OCI-LY7 (cell line): ENCODE data around the gene SMAP2. TPM values are rescaled to one million over a fixed set of nuclear protein-coding genes. Genes with fewer than 3 reads are reported as not detected.

Experiments used
- BruUV-seq: library from RNA; stranded (reverse); fragments of 400-500 nt; replicated peaks from 2 replicates; lab custom pipeline; 2021; lab: Mats Ljungman, UMichigan
- CTCF ChIA-PET: fragments of 300-600 bp; sonication (Branson Sonifier 250); formaldehyde crosslinking; loops from one replicate; lab custom pipeline; 2022; ENCODE audit warnings: antibody characterized with exemption; ENCODE audit not compliant: unreplicated experiment; lab: Charles Lee
- POLR2A ChIA-PET: fragments of 300-600 bp; sonication (Branson Sonifier 250); formaldehyde crosslinking; loops from one replicate; lab custom pipeline; 2022; ENCODE audit warnings: antibody characterized with exemption; lab: Charles Lee
- DNase-seq: peaks from one replicate; pipeline ENCODE4 v3.0.0-alpha.2; 2015; ENCODE audit warnings: low spot score
- H2AFZ ChIP-seq: fragments of 200-600 bp; sonication (generic), shearing (Covaris generic); 2 replicates; pipeline ENCODE4 v1.6.1; 2014; ENCODE audit warnings: mild to moderate bottlenecking, antibody characterized with exemption, low read length, moderate library complexity
- H3K27ac ChIP-seq: fragments of 200-600 bp; sonication (generic); 2 replicates; pipeline ENCODE4 v1.5.1; 2014; ENCODE audit warnings: mixed run types, low read depth, mild to moderate bottlenecking, moderate library complexity, low read length, inconsistent platforms; ENCODE audit not compliant: poor library complexity, severe bottlenecking
- H3K36me3 ChIP-seq: fragments of 200-600 bp; sonication (generic); 2 replicates; pipeline ENCODE4 v1.6.1; 2014; ENCODE audit warnings: mild to moderate bottlenecking, antibody characterized with exemption, low read length, moderate library complexity, mixed read lengths; ENCODE audit not compliant: insufficient read depth
- H3K4me1 ChIP-seq: fragments of 200-600 bp; sonication (generic); 2 replicates; pipeline ENCODE4 v1.5.1; 2014; ENCODE audit warnings: mild to moderate bottlenecking, low read length; ENCODE audit not compliant: insufficient read depth, poor library complexity, severe bottlenecking
- H3K4me2 ChIP-seq: fragments of 200-600 bp; sonication (generic); 2 replicates; pipeline ENCODE4 v1.6.1; 2014; ENCODE audit warnings: mild to moderate bottlenecking, low read length
- H3K4me3 ChIP-seq: fragments of 200-600 bp; sonication (generic); 2 replicates; pipeline ENCODE4 v1.5.1; 2014; ENCODE audit warnings: mild to moderate bottlenecking, low read depth, low read length; ENCODE audit not compliant: poor library complexity, severe bottlenecking
- H3K79me2 ChIP-seq: fragments of 200-600 bp; sonication (generic); 2 replicates; pipeline ENCODE4 v1.6.1; 2016; ENCODE audit warnings: low read depth, mild to moderate bottlenecking, low read length, moderate library complexity, mixed read lengths; ENCODE audit not compliant: insufficient read depth
- H3K9me2 ChIP-seq: fragments of 200-600 bp; sonication (generic); 2 replicates; pipeline ENCODE4 v1.6.1; 2016; ENCODE audit warnings: mild to moderate bottlenecking, low read length, mixed read lengths; ENCODE audit not compliant: insufficient read depth
- H3K9me3 ChIP-seq: fragments of 200-600 bp; sonication (generic); 2 replicates; pipeline ENCODE4 v1.6.1; 2014; ENCODE audit warnings: mild to moderate bottlenecking, mixed run types, low read length, mixed read lengths
- H4K20me1 ChIP-seq: fragments of 200-600 bp; sonication (generic); 2 replicates; pipeline ENCODE4 v1.6.1; 2014; ENCODE audit warnings: mild to moderate bottlenecking, antibody characterized with exemption, low read length, moderate library complexity, mixed read lengths; ENCODE audit not compliant: insufficient read depth
- CTCF ChIP-seq: fragments of 200-600 bp; sonication (generic); conservative IDR thresholded peaks from 2 replicates; pipeline ENCODE4 v1.5.1; 2014; ENCODE audit warnings: mild to moderate bottlenecking, antibody characterized with exemption, low read length, moderate library complexity, mixed read lengths
- EZH2phosphoT487 ChIP-seq: fragments of 200-600 bp; sonication (generic); IDR thresholded peaks from 2 replicates; pipeline ENCODE4 v1.6.1; 2018; ENCODE audit warnings: low read depth, borderline replicate concordance, mild to moderate bottlenecking, mixed run types, antibody characterized with exemption, low read length, moderate library complexity, mixed read lengths
- intact Hi-C: fragments of 100-400 bp; cut with micrococcal nuclease; formaldehyde crosslinking; loops from one replicate; pipeline ENCODE4 v1.10.0; 2022; ENCODE audit not compliant: unreplicated experiment
- total RNA-seq, 2 experiments: library from RNA; depleted of rRNA in 1 of 2; stranded (reverse); fragments of >200 nt in 1 of 2; shearing (Covaris generic) in 1 of 2; gene quantifications; 2 replicates each; pipeline ENCODE4 v1.2.3, GENCODE V29; 2014 to 2022

The SMAP2 gene
- total RNA-seq, 2 experiments from 2014 or later: 50.3 to 105 TPM

GRCh38 chr1:40439247-40439646, 65.7 kb downstream of the SMAP2 start:
- no peak overlapping the region for H2AFZ ChIP-seq
- H3K4me3 ChIP-seq: no peak overlapping the region
- H3K79me2 ChIP-seq: no peaks in the 10 kb centered on the region
- no peak overlapping the region for H3K4me2 ChIP-seq
- no peaks in the 10 kb centered on the region for H3K9me3 ChIP-seq
- no peak for DNase-seq
- ChIA-PET POLR2A (interaction anchor here (1.3 kb wide), 1 partner anchor 11 kb away, joined by 3 read pairs; the partner anchor contains the start of gene ZFP69B), CTCF (interaction anchor here (0.6 to 1.3 kb wide), 2 partner anchors 125 to 286 kb away, joined by 3 read pairs; no protein-coding TSS in a partner anchor)
- no peaks in the 10 kb centered on the region for H3K4me1 ChIP-seq
- no peaks in the 10 kb centered on the region; the same call in 1 of the 2 replicates for H3K36me3 ChIP-seq
- no TSS peak for BruUV-seq
- intact Hi-C loops: loop anchor here (10.0 kb wide), 1 partner anchor 294 kb away; no protein-coding TSS in a partner anchor
- H4K20me1 ChIP-seq: no peaks in the 10 kb centered on the region
- no peaks in the 10 kb centered on the region for H3K9me2 ChIP-seq
- TF ChIP-seq CTCF (no peak), EZH2phosphoT487 (no peak)
- H3K27ac ChIP-seq: no peak overlapping the region

GRCh38 chr1:40449684-40450494, 76.4 kb downstream of the SMAP2 start, which contains the start of gene ZFP69B:
TSS of gene ZFP69B (plus strand) at chr1:40450476. CDS start at chr1:40450962, 486 bp downstream.
- peaks cover 19% of the 10 kb centered on the region for H3K4me1 ChIP-seq
- no TSS peak for BruUV-seq
- POLR2A ChIA-PET: interaction anchor here (0.6 to 1.7 kb wide), 11 partner anchors 11 to 298 kb away, joined by 3 to 6 read pairs (median 4); partner anchors contain the start of gene EXO5
- peak within 1 kb of the TSS; percentile 81 for H3K4me3 ChIP-seq
- no peaks in the 10 kb centered on the region for H4K20me1 ChIP-seq
- intact Hi-C loops: no loop called here
- H3K79me2 ChIP-seq: peaks cover 23% of the 10 kb centered on the region; the same call in 1 of the 2 replicates
- H2AFZ ChIP-seq: peak within 1 kb of the TSS; percentile 97
- H3K4me2 ChIP-seq: peak within 1 kb of the TSS; percentile 94
- TF ChIP-seq CTCF (peak; percentile 19; the same call in 1 of the 2 replicates), EZH2phosphoT487 (no peak)
- H3K9me2 ChIP-seq: no peaks in the 10 kb centered on the region
- CTCF ChIA-PET: interaction anchor here (0.7 to 1.3 kb wide), 3 partner anchors 12 to 376 kb away, joined by 3 read pairs; no protein-coding TSS in a partner anchor
- DNase-seq: peak; percentile 95
- peaks cover 31% of the 10 kb centered on the region for H3K36me3 ChIP-seq
- peaks cover 29% of the 10 kb centered on the region; the same call in 1 of the 2 replicates for H3K9me3 ChIP-seq
- H3K27ac ChIP-seq: peak within 1 kb of the TSS; percentile 75
